HepG2 (cell line): ENCODE data around the gene GJD3. TPM values are rescaled to one million over a fixed set of nuclear protein-coding genes. Genes with fewer than 3 reads are reported as not detected.
A peak's percentile ranks its signal among the peaks of the same experiment; 100 is the strongest.

Experiments
- DMTF1 ChIP-seq: sonication (generic); formaldehyde crosslinking; IDR thresholded peaks from 2 replicates; pipeline ENCODE4 v1.4.0; 2020; ENCODE audit warnings: mild to moderate bottlenecking, missing genetic modification reagents
- FOXA1 ChIP-seq, 2 experiments: fragments of 450-650 bp in 1 of 2; sonication (generic) in 1 of 2; formaldehyde crosslinking in 1 of 2; IDR thresholded peaks; 2 replicates each; pipeline versions ENCODE4 v1.4.0 to v1.6.1; 2016 to 2020; ENCODE audit warnings: missing genetic modification reagents in 1 of 2
- ISL2 ChIP-seq: sonication (generic); formaldehyde crosslinking; IDR thresholded peaks from 2 replicates; pipeline ENCODE4 v1.5.0; 2020; ENCODE audit warnings: missing genetic modification reagents
- MEIS1 ChIP-seq: sonication (generic); formaldehyde crosslinking; IDR thresholded peaks from 2 replicates; pipeline ENCODE4 v1.9.0; 2021; ENCODE audit warnings: mild to moderate bottlenecking, missing genetic modification reagents, moderate library complexity, borderline replicate concordance
- MNT ChIP-seq: fragments of 450-650 bp; IDR thresholded peaks from 2 replicates; pipeline ENCODE4 v1.6.1; 2016
- NCOA1 ChIP-seq: sonication (generic); formaldehyde crosslinking; IDR thresholded peaks from 2 replicates; pipeline ENCODE4 v1.9.0; 2021; ENCODE audit warnings: missing genetic modification reagents
- U2AF2 ChIP-seq: fragments of 200-400 bp; formaldehyde crosslinking; IDR thresholded peaks from 2 replicates; pipeline ENCODE4 v1.6.1; 2017; ENCODE audit warnings: low read depth, mild to moderate bottlenecking, low read length
- UBTF ChIP-seq: sonication (generic); formaldehyde crosslinking; IDR thresholded peaks from 2 replicates; pipeline ENCODE4 v1.4.0; 2020; ENCODE audit warnings: mild to moderate bottlenecking, missing genetic modification reagents
- ZFX ChIP-seq: sonication (generic); formaldehyde crosslinking; IDR thresholded peaks from 2 replicates; pipeline ENCODE4 v1.4.0; 2020; ENCODE audit warnings: mild to moderate bottlenecking, low read depth, missing genetic modification reagents, moderate library complexity
- ZNF281 ChIP-seq: sonication (generic); formaldehyde crosslinking; IDR thresholded peaks from 2 replicates; pipeline ENCODE4 v1.4.0; 2020; ENCODE audit warnings: missing genetic modification reagents, borderline replicate concordance
- ZNF570 ChIP-seq: sonication (generic); formaldehyde crosslinking; IDR thresholded peaks from 2 replicates; pipeline ENCODE4 v1.4.0; 2020; ENCODE audit warnings: mild to moderate bottlenecking, missing genetic modification reagents, borderline replicate concordance
- ZNF574 ChIP-seq: sonication (generic); formaldehyde crosslinking; IDR thresholded peaks from 2 replicates; pipeline ENCODE4 v1.4.0; 2020; ENCODE audit warnings: missing genetic modification reagents
- ZNF703 ChIP-seq: sonication (generic); formaldehyde crosslinking; IDR thresholded peaks from 2 replicates; pipeline ENCODE4 v1.5.1; 2020; ENCODE audit warnings: missing genetic modification reagents, mild to moderate bottlenecking, moderate library complexity, borderline replicate concordance
- ZNF749 ChIP-seq: sonication (generic); formaldehyde crosslinking; IDR thresholded peaks from 2 replicates; pipeline ENCODE4 v1.8.0; 2022; ENCODE audit warnings: mild to moderate bottlenecking, missing genetic modification reagents, moderate library complexity, borderline replicate concordance
- ZNF776 ChIP-seq: sonication (generic); formaldehyde crosslinking; IDR thresholded peaks from 2 replicates; pipeline ENCODE4 v1.4.0; 2020; ENCODE audit warnings: mild to moderate bottlenecking, missing genetic modification reagents
- polyA plus RNA-seq, 8 experiments: library from polyadenylated mRNA; depleted of rRNA in 3 of 8; stranded (reverse) in 7 of 8; unstranded in 1 of 8; fragments of >200 nt; fragmentation: Illumina TruSeq in 4 of 8; extraction: Trizol in 4 of 8; gene quantifications; 2 replicates each; pipeline versions ENCODE4 v1.2.1 to v1.2.3, GENCODE V29; 2011 to 2016; ENCODE audit warnings: low read depth in 4 of 8, missing spikeins in 1 of 8, mixed read lengths in 1 of 8; ENCODE audit not compliant: insufficient read depth in 1 of 8
- total RNA-seq, 5 experiments: library from RNA; depleted of rRNA; stranded (reverse); fragments of >200 nt; fragmentation: Illumina TruSeq; extraction: Trizol; gene quantifications; 2 replicates each; pipeline ENCODE4 v1.2.3, GENCODE V29; 2016; ENCODE audit warnings: low read depth in 1 of 5

The GJD3 gene
- total and polyA plus RNA-seq, 2 of the 13 experiments (the other 11 are each of a cell fraction or from before 2014, with no cell fraction given) = not detected

- TF ChIP-seq ZNF749 (CRISPR knock-in tag) (no peak), NCOA1 (no peak), ZNF574 (CRISPR knock-in tag) (peak; percentile 47; the same call in 1 of the 2 replicates), ZNF281 (CRISPR knock-in tag) (peak; percentile 73), UBTF (CRISPR knock-in tag) (peak; percentile 51; the same call in 1 of the 2 replicates), ZNF703 (no peak), MEIS1 (CRISPR knock-in tag) (no peak), ZNF776 (CRISPR knock-in tag) (no peak), ISL2 (CRISPR knock-in tag) (no peak), ZFX (peak; percentile 59), MNT (no peak), DMTF1 (CRISPR knock-in tag) (no peak), FOXA1 (IDR thresholded peaks at IDR 0.05) (no peak), FOXA1 (CRISPR knock-in tag; IDR thresholded peaks at IDR 0.05) (no peak), U2AF2 (no peak), ZNF570 (CRISPR knock-in tag) (no peak)
Observed at GRCh38 chr17:40331743-40332641, 32.5 kb downstream of the GJD3 start (continued).
